GM19328 (cell line): Measurements from ENCODE around the gene STAT4.

Experiments used
- ATAC-seq: cut with Tn5 transposase; IDR thresholded peaks from one replicate; pipeline ENCODE4 v1.9.1; 2021; ENCODE audit warnings: mild to moderate bottlenecking, moderate library complexity; ENCODE audit not compliant: unreplicated experiment

STAT4 gene

DNA sequence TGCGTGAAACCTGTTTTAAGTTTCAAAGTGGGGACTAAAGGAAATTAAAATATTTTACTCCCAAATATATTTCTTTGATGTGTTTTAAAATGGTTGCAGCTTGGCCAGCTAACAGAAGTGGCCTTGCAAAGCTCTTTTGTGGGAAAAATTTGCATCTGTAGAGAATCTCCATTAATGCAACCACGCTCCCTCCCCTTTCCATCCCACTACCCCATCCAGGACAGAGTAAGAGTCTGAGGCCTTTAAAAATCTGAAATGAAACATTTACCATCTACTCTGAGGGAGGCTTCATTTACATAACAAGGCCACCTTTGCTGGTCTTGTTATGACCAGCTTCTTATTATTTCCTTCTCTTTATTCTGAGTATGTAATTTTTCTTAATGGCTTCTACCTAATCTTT is 63.5 kb downstream of the STAT4 start:
- ATAC-seq, result no peak

DNA sequence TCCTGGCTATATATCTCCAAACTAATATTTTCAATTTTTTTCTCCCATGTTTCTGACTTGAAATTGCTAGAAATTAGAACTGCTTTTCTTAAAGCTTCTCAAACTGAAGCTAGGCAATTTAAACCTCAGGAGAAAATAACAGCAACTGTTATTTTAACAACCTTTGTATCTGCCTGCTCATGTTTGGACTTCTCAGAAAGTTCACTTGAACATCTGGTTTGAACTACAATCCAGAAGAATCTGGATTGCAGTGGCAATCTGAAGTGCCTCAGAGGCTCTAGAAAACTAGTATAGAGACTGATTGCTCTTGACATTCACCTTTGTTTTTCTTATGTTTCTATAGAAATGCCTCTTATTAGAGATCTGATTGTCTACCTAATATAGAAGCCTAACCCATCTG is 64.1 kb downstream of the STAT4 start:
- ATAC-seq, result no peak

DNA sequence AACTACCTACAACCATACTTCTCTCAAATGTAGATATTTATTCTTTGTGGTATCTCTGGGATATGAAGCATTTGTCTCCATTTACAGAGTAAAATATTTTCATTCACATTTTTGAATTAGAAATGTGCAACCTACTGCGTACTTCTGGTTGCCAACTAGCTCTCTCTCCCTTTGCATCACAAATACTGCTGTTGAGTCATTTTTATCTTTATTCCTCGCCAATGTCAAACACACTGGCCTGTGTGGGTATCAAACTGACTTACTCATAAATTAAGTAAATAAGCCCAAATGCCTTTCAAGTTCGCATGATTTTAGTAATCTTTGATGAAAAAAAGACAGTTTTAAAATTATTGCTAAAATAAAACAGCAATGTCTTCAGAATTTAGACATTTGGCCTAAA is 67.3 kb downstream of the STAT4 start:
- no peak for ATAC-seq

DNA sequence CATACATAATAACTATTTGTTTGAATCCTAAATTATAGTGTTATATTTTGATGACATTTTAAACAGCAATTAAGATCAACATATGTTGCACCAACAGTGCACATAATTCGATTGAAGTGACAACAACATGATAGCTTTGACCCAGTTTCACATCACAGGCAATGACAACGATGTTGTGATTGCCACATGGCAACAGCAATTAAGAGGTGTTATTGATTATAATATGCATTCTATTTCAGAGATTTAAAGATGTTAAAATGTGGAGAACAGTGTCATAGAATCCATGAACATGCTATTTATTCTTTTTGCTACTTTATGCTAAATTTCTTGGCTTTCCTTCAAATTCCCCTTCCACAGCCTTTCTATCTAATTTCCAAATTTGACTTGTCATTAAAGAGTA is 68.5 kb downstream of the STAT4 start:
- ATAC-seq, result no peak

DNA sequence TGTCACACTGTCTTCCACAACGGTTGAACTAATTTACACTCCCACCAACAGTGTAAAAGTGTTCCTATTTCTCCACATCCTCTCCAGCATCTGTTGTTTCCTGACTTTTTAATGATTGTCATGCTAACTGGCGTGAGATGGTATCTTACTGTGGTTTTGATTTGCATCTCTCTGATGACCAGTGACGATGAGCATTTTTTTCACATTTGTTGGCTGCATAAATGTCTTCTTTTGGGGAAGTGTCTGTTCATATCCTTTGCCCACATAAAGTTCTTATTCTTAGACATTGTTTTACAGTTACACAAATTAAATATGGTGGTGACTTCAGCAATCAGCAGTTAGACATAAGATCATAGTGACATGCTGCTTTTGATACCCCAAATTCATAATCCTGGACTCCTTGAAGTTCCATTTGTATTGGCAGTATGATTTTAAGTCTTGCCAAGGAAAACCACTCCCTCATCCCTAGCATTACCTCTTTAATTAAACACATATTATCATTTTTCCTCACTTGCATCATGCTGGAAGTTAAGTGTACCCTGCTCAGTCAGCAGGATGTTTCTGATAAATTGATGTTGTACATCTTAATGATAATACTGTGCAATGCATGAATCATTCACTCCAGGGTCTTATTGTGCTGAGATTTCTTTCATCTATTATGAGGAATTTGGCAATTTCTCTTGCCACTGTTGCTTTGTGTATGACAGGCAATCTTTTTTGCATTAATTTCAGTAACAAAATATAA is 69.2 kb downstream of the STAT4 start:
- ATAC-seq, result no peak

DNA sequence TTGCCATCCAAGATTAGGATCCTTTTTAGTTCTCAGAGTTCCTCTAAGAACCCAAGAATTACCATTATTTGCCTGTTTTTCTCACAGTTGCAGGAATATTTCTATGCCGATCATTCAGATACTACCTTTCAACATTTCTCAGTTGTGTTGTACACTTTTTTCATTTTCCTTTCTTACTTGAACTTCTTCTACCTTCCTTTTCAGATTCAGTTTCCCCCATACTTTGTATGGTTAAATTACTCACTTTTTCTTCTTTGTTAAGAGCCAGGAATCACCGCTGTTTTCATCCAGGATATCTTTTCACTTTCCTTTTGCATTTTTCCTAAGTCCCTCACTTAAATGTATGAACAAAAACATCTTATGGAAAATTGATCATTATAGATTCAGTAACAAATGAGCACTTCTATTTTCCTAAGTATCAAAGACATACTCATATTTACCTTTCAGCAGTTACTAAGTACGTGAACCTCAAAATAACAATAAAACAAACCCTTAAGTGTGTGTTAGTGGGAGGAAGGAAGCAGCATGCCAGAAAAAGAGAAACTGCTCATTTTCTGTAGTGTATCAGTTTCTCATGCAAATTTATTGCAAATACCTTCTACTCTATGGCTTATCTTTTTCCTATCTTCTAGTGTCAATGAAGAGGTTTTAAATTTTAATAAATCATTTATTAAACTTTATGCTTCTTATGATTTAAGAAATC is 72.5 kb downstream of the STAT4 start:
- ATAC-seq, result no peak

DNA sequence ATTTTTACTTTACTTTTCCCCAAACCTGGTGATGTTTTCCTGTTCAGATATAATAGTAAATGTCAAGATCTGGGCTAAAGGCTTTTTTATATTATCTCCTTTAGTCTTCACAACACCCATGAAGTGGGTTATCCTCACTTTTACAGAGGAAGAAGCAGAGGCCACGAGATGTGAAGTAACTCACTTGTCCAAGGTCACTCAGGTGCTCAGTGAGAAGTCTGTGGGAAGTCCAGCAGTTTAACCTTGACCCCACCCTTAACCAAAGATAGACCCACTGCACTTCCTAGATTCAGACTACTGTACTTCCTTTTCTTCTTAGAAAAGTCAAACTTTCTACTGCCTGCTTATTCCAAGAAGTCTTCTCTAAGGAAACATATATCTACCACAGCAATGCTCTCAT is 80.5 kb downstream of the STAT4 start:
- no peak for ATAC-seq

DNA sequence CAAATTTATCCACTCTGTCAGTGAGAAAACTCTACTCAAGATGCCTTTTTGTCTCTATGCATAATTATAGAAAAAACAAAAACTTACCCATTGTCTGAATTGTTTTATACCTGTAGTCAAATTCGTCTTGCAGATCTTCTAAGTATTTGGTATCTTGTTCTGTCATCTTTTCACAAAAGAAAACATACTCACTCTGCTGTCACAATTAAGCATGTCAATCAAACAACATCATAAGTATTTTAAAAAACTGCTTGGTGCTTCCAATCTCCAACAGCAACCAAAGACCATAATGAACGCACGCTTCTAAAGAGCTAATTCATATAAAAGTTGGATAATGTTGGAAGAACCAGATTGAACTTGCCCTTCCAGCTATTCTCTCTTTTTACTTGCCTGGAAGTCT is 81.2 kb downstream of the STAT4 start:
- no peak for ATAC-seq

DNA sequence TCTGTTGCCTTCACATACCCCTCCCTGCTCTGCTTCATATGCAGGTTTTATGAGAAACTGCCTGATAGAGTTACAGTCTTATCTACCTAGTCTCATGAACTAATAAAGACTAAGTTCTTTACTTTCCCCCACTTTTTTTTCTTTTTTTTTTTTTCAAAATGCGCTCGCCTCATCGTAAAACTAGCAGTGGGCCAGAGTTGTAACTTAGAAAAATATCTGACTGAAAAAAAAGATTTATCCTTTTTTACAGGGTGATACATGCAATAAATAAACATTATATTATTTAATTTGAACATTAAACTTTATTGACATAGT is 83.9 kb downstream of the STAT4 start:
- no peak for ATAC-seq

DNA sequence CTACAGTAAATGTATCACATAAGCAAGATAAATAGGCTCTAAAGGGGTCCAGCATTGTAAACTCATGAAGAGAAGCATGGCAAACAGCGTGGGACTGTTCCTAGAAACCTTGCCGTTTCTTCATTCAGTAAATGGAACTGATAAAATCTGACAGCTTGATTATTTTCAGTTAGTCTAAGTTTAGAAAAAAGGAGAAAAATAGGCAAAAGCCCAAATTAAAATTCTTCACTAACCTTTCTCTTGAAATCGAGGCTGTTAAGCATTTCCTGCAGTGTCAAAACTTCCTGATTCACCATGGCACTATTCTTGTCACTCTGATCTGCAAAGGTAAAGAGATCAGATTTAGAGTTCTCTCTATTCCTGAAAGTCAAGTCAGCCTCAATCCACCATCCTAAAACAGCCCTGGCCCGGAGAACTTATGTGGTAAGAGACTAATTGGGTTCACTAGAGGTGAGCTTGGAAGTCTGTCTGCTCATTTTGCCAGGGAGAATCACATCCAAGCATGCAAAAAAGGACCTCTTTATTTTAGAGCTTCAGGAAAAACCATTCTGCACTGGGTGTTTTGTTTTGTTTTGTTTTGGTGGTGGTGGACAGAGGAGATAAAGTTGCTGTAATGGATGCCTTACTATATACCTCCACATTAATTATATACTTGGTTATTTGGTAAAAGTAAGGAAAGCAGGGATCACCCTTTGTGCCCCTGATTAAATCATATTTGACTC is 84.4 kb downstream of the STAT4 start:
- no peak for ATAC-seq

DNA sequence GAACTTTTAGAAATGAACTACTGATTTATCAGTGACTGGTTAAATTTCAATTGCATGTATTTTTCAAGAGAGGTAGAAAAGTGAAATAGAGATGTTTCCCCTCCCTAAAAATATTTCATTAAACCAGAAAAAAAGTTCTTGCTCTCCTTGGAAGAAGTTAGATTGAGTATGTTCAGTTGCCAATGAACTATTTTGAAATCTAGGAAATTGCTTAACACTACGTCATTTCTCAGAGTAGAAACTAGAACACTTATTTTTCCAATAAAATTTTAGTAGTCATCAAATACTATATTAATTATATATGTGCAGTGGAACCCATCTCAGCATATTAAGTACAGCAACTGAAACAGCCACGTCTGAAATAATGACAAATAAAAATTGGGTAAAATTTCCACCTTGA is 85.0 kb downstream of the STAT4 start:
- ATAC-seq, result no peak

DNA sequence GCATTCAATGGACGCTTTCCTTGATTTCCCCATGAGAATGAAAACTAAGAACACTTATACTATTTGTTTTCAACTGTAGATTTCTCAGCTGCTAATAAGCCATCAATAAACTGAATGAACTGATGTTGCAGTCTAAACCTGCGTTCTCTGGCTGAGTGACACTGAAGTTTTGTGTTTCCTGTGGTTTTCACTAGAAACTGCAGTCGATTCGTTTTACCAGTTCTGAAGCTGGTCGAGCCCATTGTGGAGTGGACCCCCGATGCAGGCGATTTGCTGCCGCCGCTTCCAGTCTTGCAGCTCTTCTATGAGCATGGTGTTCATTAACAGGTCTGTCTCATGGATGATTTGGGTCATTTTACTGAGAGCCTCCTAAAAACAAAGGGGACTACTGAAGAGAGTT is 86.2 kb downstream of the STAT4 start:
- no peak for ATAC-seq

DNA sequence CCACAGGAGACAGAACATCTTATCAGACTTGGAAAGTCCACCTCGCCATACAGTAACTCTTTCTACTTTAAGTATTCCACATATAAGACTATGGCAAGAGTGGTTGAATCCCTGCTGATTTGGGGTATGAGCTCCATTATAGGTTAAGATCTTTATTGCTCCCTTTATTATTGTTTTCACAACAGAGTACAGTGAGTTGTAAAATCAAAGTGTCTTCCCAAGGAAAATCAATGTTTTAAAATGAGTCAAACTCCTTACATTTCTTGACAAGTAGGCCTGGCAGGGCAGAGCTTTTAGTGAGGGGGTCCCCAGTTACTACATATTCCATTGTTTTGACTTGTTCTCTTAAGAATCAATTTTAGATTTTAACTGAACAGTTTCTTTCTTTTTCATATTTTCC is 87.2 kb downstream of the STAT4 start:
- no peak for ATAC-seq

DNA sequence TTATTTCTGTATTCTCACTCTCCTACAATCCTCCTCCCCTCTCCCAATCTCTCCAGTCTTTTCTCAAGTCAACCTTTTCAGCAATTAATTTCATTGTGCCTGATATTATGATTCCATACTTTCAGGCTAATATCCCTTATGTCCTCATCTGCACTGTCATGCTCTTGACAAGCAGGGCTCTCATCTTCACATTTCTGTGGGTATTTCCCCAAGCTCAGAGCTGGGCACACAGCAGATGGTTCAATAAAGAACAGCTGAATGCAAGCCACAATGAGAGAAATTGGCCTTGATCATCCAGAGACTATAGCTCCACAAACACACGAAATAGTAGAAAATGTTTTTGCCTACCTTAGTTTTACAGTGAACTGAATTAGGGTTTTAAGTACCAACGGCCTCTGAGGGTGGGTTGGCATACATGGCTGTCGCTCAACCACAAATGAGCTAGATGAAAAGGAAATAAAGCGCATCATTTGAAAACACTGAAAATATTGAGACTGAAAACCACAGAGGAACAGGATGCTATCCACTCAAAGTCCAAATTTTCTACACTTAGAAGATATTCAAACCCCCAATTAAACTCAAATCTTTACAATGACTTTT is 89.3 kb downstream of the STAT4 start:
- ATAC-seq, result no peak

DNA sequence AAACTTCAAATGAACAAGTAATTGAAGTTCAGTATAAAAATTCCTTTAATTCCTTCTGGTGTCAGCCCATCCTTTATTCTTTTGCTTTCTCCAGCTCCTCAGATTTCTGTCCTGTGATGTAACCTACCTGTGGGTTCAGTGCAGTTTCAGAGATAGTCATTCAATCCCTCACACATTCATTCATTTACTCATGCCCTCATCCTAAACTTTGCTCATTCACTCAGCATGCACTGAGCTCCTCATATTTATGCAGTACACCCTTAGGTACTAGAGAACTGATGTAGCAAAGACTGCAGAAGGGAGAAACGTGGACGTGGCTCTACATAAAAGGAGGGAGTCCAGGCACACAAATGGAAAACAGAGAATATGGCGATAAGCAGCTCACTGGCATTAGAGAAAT is 91.5 kb downstream of the STAT4 start:
- no peak for ATAC-seq

DNA sequence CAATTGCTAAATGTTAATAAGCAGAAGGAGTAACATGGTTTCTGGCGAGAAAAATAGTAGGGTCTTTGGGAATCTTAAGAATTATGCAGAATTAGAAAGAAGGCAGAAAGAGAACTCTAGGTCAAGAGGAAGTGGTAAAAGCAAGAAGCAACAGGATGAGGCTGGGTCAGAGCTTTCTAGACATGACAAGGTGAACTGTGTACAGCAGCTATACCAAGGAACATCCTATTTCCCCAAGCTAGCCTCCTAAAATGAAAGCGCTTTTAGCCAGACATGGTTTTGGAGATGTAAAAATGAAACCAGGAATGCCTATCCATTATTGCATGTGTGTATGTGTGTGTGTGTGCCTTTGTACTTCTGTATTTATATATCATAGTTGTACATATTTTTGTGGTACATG is 94.6 kb downstream of the STAT4 start:
- ATAC-seq, result no peak

DNA sequence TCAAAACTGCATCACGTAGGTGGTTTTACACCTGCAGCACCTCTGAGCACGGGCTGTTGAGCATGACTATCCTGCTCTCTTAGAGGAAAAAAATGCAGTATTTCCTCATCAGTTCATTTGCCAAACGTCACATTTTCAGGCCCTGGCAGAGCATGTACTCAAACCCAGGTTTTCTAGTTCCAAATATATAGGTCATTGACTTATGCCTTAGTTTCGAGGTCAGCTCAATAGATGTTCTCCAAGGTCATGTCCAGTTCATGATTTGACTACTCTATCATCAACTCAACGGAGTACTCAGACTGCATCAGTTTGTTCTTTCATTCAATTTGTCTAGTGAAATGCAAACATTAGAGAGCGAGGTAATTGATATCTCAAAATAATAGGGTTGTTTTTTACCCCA is 97.5 kb downstream of the STAT4 start:
- ATAC-seq, result no peak

DNA sequence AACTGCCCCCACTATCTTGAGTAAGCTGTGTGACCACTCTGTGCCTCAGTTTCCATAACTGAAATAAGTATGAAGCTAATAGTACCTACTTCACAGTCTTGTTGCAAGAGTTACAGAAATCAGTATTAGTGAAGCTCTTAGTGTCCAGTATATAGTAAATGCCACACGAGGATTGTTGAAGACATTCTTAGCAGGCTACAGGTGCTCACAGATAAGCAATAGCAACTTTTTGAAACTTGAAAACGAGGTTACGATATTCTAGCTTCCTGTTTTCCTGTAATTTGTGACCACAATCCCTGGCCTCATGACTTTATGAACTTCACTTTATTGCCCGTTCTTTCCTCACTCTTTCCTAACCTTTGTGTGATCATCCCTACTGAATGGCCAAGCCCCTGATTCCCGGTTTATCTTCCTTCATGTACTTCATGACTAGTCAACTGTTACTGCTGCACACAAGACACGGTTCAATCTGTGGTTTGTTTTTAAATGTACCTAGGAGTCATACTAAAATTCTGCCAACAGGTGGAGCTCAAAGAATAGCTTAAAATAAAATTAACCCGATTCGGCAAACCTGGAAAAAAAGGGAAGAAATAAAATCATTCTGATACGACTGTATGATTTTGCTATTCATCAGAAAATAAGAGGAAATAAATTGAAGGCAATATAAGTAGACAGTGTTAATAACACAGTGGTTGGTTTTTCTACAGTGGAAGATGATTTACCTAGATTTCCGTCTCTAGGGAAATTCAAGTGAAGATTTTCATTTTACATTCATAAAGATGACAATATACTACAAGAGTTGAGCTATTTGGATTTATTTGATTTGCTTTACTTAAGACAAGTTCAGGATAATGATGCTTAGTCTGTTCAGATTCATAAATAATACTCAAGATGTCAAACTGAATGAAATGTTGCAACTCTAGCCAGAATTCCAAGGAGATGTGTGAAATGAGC is 98.7 kb downstream of the STAT4 start:
- no peak for ATAC-seq

DNA sequence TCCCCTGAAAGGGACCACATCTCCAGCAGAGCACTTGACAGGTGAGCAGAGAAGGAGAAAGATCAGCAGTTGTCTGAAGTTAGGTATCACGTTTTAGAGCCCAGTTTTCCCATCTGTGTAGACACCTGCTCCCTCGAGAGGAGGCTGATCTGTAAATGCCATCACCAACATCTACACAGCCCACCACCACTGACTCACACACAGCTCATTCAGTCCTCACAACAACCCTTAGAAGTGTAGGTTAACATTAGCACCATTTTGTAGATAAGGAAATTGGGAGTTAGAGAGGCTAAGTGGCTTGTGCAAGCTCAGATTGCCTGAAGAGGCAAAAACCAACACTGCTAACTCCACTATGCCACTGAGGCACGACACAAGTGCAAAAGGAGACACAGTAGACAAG is 99.6 kb downstream of the STAT4 start:
- ATAC-seq, result no peak

DNA sequence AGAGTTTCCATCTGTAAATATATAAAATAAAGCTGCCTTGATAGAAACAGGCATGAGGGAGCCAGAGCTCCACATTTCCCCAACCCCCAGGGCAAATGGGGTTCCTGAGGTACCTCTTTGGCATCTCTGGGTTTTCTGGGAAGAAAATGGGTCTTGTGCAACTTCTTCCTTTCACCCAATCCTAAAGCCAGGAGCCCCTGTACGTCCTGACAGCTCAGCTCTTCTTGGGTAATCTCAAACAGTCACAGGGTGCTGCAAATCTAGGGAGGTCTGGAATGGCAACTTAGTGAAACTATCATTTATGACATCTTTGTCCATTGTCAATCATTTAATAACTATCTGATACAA is 100.2 kb downstream of the STAT4 start:
- no peak for ATAC-seq
